ENCODE results near the gene NGEF.
"Not testable (repeated sequence)": the region's sequence is repeated elsewhere in the genome, so short reads cannot be mapped to it uniquely, and the experiment has no call there.

NGEF gene

DNA sequence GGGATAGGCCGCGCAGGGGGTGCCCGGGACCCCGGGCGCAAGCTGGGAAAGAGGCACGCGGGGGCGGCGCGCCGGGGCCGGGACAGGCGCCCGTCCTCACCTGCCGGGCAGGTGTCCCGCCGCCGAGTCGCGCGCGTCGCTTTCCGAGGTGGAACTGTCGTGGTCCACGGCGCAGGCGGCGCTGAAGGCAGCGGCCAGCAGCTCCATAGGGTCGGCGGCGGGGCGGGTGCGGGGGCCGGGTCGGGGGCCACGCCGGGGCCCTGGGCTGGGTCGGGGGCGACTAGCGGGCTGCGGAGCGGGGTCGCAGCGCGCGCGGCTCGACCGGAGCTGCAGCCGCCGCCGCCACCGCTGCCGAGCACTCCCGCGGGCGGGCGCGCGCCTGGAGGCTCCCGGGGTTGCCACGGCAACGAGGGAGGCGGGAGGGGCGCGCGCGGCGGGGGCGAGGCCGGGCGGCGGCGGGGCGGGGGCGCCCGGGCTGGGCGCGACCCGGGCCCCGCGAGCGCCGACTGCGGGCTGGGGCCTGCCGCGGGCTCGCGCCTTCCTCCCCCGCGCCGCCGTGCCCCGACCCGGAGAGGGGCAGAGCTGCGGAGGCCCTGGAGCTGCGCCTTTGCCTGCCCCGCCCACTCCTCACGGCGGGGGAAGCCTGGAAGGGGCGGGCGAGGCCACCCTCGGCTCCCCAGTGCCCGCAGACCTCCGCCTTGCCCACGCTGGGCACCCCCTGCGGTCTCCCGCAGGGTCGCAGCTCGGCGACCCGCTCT, 85.1 kb downstream of the NGEF start:
- no peak for DNase-seq (ENCODE audit: low spot score)

- DNase-seq (ENCODE audit: low spot score): no peak
Observed at GRCh38 chr2:232927032-232927792, 85.8 kb downstream of the NGEF start.

DNA sequence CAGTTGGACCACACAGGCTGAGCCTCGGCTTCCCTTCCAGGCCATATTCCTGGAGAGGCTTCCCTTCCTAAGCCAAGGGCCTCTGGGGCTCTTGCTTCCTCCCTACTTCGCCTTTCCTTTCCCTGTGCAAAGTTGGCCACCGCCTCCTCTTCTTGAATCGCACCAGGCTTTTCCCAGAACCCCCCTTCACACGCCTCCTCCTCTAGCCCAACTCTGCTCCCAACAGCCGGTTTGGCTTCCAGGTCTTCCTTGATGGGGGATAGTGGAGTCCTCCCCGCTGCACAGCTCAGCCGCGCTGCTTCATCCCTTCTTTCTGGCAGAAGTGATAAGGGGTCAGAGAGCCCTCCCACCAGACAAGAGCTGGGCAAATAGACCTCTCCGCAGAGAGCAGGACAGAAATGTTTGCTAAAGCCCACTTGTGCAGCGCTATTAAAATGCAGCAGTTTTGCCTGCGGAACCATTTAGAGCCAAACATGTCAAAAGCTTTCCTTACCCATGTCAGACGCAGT, 86.6 kb downstream of the NGEF start:
- DNase-seq (ENCODE audit: low spot score): no peak

- DNase-seq (ENCODE audit: low spot score): no peak
Observed at GRCh38 chr2:232925821-232926156, 87.3 kb downstream of the NGEF start.

DNA sequence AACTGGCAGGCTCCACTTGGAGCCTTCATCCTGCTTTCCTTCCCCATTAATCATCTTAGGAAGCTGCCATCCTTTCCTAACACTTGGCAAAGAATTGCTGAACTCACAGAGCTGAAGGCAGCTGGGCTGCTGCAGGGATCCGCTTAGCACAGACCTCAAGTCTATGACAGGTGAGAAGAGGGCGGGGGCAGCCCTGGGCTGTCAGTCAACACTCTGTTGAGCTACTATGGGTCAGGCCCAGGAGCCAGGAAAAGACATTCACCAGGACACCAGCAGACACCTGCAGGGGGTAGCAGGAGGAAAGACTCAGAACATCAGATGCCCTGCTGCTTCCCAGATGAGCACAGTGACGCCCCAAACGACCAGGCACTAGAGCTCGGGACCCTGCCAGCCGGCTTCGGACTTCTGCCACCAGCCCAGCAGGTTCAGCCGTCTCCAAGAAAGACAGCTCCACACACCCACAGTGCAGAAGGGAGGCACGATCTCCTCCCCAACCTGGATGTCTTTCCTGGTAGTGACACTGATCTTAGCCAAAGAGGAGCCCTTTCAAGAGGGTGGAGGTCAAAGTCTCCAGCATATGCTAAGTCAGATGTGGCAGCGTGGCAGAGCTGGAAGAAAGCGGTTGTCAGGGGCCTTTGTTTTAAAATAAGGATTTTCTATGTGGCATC, 87.8 kb downstream of the NGEF start:
- DNase-seq (ENCODE audit: low spot score): no peak

GRCh38 chr2:232924433-232924832, 88.6 kb downstream of the NGEF start:
- DNase-seq (ENCODE audit: low spot score): no peak

GRCh38 chr2:232920760-232921159, 92.3 kb downstream of the NGEF start:
- DNase-seq (ENCODE audit: low spot score): no peak

- DNase-seq (ENCODE audit: low spot score): no peak
Observed at GRCh38 chr2:232920055-232920454, 93.0 kb downstream of the NGEF start.

DNA sequence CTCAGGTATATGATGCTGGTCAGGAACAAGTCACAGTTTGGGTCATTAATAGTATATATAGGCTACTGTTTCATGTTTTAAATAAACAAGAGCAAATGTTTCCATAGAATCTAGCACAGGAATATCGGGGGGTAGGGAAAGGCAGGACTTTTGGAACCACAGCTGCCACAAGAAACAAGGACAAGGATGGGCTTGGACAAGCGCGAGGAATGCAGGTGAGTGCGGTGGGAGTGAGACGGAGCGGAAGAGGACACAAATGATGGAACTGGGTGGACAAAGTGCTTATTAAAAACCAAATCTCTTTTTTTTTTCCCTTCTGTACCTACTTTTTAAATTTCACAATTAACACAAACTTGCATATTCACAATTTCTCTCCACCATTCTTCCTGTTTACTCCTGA, 93.9 kb downstream of the NGEF start:
- DNase-seq (ENCODE audit: low spot score): no peak

DNA sequence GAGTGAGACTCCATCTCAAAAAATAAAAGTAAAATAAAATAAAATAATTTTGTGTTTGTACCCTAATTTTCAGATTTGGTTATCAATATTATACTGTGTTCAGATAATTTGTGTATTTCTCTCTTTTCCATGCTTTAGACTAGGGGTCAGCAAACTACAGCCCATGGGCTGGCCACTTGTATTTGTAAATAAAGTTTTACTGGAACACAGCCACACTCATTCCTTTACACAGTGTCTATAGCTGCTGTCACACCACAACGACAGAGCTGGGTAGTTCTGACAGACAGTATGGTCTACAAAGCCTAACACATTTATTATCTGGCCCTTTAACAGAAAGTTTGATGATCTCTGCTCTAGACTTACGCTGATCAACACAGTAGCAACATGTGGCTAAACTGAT, 99.2 kb downstream of the NGEF start:
- DNase-seq (ENCODE audit: low spot score): no peak

GRCh38 chr2:232911712-232912277, 101.3 kb downstream of the NGEF start:
- no peak for DNase-seq (ENCODE audit: low spot score)

- DNase-seq (ENCODE audit: low spot score): no peak
Observed at GRCh38 chr2:232910376-232910775, 102.7 kb downstream of the NGEF start.

- DNase-seq (ENCODE audit: low spot score): no peak
Observed at GRCh38 chr2:232908695-232909094, 104.4 kb downstream of the NGEF start.

GRCh38 chr2:232907718-232908085, 105.4 kb downstream of the NGEF start:
- DNase-seq (ENCODE audit: low spot score): not testable (repeated sequence)

- DNase-seq (ENCODE audit: low spot score): not testable (repeated sequence)
Observed at GRCh38 chr2:232906867-232907717, 106.0 kb downstream of the NGEF start.

DNA sequence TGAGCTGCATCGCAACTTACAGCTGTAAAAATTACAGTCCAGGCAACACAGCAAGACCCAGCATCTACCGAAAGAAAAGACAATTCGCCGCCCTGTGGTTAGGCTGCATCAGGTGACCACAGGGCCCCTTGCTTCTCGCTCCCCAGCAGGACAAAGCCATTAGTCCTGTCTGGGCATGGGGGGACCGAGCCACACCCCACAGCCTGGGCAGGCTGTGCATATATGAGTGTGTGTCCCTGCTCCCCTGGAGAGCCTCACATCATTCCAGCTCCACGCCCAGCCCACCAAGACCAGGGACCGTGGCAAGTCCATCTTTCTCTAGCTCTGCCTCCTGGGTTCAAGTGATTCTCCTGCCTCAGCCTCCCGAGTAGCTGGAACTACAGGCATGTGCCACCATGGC, 109.1 kb downstream of the NGEF start:
- no peak for DNase-seq (ENCODE audit: low spot score)

DNA sequence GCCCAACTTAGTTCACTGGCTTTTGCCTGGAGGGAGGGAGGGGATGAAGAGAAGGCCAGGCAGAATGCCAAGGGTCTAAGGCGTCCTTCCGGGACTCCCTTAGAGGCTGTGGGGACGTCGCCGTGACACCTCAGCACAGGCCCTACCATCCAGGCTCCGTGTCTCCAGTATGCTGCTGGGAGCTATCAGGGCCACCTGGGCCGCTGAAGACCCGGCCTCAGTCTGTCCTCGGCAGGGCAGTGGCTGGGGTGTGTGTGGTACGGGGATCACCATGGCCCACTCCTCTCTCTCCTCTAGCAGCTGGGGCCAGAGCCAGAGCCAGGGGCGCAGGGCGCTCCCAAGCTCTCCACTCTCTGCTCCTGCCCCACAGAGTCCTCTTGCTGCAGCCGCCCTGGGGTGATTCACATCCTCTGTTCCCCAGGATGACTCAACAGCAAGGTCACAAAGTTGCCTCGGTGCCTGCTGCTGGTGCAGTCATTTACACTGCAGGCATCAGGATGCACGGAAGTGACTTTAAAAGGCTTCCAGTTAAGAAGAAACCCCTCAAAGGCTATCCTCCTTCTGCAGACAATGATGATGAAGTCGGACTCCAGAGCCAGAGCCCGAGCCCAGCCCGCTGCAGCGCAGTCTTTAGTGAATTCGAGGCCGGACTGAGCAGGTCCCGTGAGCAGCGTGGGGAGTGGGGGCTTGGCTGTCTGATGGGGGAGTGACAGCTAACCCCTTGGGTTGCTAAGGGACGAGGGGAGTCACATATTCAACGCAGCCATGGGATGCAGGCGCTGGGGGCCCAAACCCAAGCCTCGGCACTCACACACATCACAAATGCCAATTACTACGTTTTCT, 111.1 kb downstream of the NGEF start:
- peak; percentile 95 for DNase-seq (ENCODE audit: low spot score)

- DNase-seq (ENCODE audit: low spot score): no peak
Observed at GRCh38 chr2:232900811-232901735, 112.0 kb downstream of the NGEF start.
